ENCODE measurements around the gene ABHD6. TPM values are rescaled to one million over a fixed set of nuclear protein-coding genes. Genes with fewer than 3 reads are reported as not detected.
"Not testable (repeated sequence)": the region's sequence is repeated elsewhere in the genome, so short reads cannot be mapped to it uniquely, and the experiment has no call there.

ABHD6 gene
- total RNA-seq, 2 experiments from 2014 or later: 1.1 to 1.6 TPM

DNA sequence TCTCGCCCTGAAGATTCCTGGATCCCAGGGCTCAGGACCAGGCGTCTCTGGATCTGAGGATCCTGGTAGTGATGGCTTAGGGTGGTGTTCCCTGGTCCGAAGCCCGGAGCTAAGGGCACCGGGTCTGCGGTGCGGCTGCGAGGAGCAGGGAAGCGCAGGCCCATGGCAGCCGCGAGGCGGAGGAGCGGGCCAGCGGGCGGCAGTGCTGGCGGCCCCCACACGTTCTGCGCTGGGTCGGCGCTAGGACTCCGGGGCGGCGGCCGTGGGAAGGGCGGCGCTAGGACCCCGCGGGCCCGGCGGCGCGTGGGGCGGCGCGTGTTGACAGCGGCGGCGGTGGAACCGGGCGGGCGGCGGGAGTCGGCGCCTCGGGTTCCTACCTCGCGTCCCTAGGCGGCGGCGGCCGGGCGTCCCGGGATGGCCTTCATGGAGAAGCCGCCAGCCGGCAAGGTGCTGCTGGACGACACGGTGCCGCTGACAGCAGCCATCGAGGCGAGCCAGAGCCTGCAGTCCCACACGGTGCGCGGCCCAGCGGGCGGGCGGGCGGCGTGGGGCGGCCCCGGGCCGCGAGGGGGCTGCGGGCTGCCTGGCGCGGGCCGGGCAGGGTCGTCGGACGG lies 95.1 kb downstream of the ABHD6 start, which contains the start of gene PXK:
PXK (plus strand) TSS at position 318 of the 614 bp plus-strand sequence; CDS start at position 415, 97 bp downstream.
- H3K9me3 Mint-ChIP-seq: no peaks in the 10 kb centered on the region
- no peaks in the 10 kb centered on the region for H3K27me3 Mint-ChIP-seq (ENCODE audit: low read depth)
- H3K36me3 Mint-ChIP-seq (ENCODE audit: low read depth): peaks cover 12% of the 10 kb centered on the region
- peak; percentile 77 for DNase-seq
- peak within 1 kb of the TSS; percentile 91 for H3K27ac Mint-ChIP-seq
- peak within 1 kb of the TSS; percentile 100 for H3K4me3 Mint-ChIP-seq
- CTCF ChIA-PET: interaction anchor here (0.7 to 4.8 kb wide), 6 partner anchors 8 to 852 kb away, joined by 3 to 22 read pairs (median 4); partner anchors contain the start of genes HTD2, KCTD6 and RPP14
- intact Hi-C loops (cut with micrococcal nuclease): loop anchor here (1.0 to 2.0 kb wide), 7 partner anchors 14 to 200 kb away; partner anchors contain the start of genes HTD2, KCTD6 and RPP14
- peaks cover 28% of the 10 kb centered on the region for H3K4me1 Mint-ChIP-seq (ENCODE audit: low read depth)

- peak overlapping the region; percentile 100 for H3K4me3 Mint-ChIP-seq
- H3K4me1 Mint-ChIP-seq (ENCODE audit: low read depth): peaks cover 28% of the 10 kb centered on the region
- H3K9me3 Mint-ChIP-seq: no peaks in the 10 kb centered on the region
- H3K27ac Mint-ChIP-seq: peak overlapping the region; percentile 91
- intact Hi-C loops (cut with micrococcal nuclease): loop anchor here (1.0 to 2.0 kb wide), 6 partner anchors 13 to 199 kb away; partner anchors contain the start of gene PDHB
- DNase-seq: peak; percentile 45
- CTCF ChIA-PET: interaction anchor here (0.6 to 4.8 kb wide), 8 partner anchors 9 to 851 kb away, joined by 3 to 22 read pairs (median 4); partner anchors contain the start of genes HTD2 and RPP14
- peaks cover 12% of the 10 kb centered on the region for H3K36me3 Mint-ChIP-seq (ENCODE audit: low read depth)
- no peaks in the 10 kb centered on the region for H3K27me3 Mint-ChIP-seq (ENCODE audit: low read depth)
Measured at GRCh38 chr3:58333206-58334012, 95.8 kb downstream of the ABHD6 start.

DNA sequence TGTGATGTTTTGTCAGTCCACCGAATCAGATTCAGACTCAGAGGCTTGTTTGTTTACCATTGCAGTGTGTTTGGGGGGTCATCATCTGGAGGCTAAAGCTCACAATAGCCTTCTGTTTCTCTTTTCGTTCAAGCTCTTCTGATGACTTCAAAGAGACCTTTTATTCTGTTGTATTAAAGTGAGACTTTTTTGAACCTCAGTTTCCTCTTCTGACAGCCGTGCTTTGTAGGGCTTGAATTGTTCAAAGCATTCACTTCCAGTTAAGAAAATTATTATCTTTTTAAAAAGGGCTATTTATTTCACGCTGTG lies 96.4 kb downstream of the ABHD6 start:
- CTCF ChIA-PET: interaction anchor here (0.6 to 4.8 kb wide), 7 partner anchors 9 to 1960 kb away, joined by 4 to 22 read pairs (median 5); partner anchors contain the start of genes HTD2 and RPP14
- no peak for DNase-seq
- peaks cover 28% of the 10 kb centered on the region for H3K4me1 Mint-ChIP-seq (ENCODE audit: low read depth)
- no peaks in the 10 kb centered on the region for H3K9me3 Mint-ChIP-seq
- H3K4me3 Mint-ChIP-seq: peak overlapping the region; percentile 100
- H3K36me3 Mint-ChIP-seq (ENCODE audit: low read depth): peaks cover 14% of the 10 kb centered on the region
- intact Hi-C loops (cut with micrococcal nuclease): loop anchor here (2.0 kb wide), 2 partner anchors 13 to 99 kb away; partner anchors contain the start of gene PDHB
- peak overlapping the region; percentile 91 for H3K27ac Mint-ChIP-seq
- no peaks in the 10 kb centered on the region for H3K27me3 Mint-ChIP-seq (ENCODE audit: low read depth)

- no peaks in the 10 kb centered on the region for H3K9me3 Mint-ChIP-seq
- peaks cover 18% of the 10 kb centered on the region for H3K36me3 Mint-ChIP-seq (ENCODE audit: low read depth)
- H3K4me3 Mint-ChIP-seq: peak overlapping the region; percentile 100
- peak overlapping the region; percentile 91 for H3K27ac Mint-ChIP-seq
- intact Hi-C loops (cut with micrococcal nuclease): loop anchor here (2.0 kb wide), 2 partner anchors 14 to 98 kb away; partner anchors contain the start of gene PDHB
- DNase-seq: no peak
- peaks cover 28% of the 10 kb centered on the region for H3K4me1 Mint-ChIP-seq (ENCODE audit: low read depth)
- CTCF ChIA-PET: interaction anchor here (0.7 to 4.8 kb wide), 9 partner anchors 8 to 1960 kb away, joined by 4 to 22 read pairs (median 5); partner anchors contain the start of genes HTD2 and RPP14
- no peaks in the 10 kb centered on the region for H3K27me3 Mint-ChIP-seq (ENCODE audit: low read depth)
Measured at GRCh38 chr3:58334506-58334884, 96.9 kb downstream of the ABHD6 start.

DNA sequence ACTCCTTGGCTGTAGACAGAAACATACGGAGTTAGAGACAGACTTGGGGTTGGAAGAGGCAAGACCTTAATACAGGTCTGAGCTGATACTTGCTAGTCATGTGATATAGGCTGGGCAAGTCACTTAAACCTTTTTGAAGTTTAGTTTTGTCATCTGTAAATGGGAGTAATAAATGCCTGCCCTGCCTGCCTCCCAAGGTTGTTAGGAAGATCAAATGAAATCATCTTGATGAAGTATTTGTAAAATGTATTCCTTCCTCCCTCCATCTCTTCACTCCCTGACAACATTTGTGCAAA lies 98.0 kb downstream of the ABHD6 start:
- intact Hi-C loops (cut with micrococcal nuclease): loop anchor here (1.0 to 2.0 kb wide), 3 partner anchors 11 to 97 kb away; partner anchors contain the start of gene PDHB
- no peak for DNase-seq
- Mint-ChIP-seq H3K36me3 (ENCODE audit: low read depth) (peaks cover 19% of the 10 kb centered on the region), H3K4me3 (peak overlapping the region; percentile 62), H3K9me3 (no peaks in the 10 kb centered on the region), H3K27ac (peak overlapping the region; percentile 91), H3K4me1 (ENCODE audit: low read depth) (peaks cover 28% of the 10 kb centered on the region), H3K27me3 (ENCODE audit: low read depth) (no peaks in the 10 kb centered on the region)
- CTCF ChIA-PET: interaction anchor here (0.5 to 4.8 kb wide), 7 partner anchors 11 to 1739 kb away, joined by 3 to 22 read pairs (median 4); partner anchors contain the start of genes HTD2, KCTD6 and RPP14

GRCh38 chr3:58336135-58336882 lies 98.7 kb downstream of the ABHD6 start:
- intact Hi-C loops (cut with micrococcal nuclease): no loop called here
- Mint-ChIP-seq H3K27ac (no peak overlapping the region), H3K36me3 (ENCODE audit: low read depth) (peaks cover 23% of the 10 kb centered on the region), H3K4me3 (no peak overlapping the region), H3K9me3 (no peaks in the 10 kb centered on the region), H3K4me1 (ENCODE audit: low read depth) (peaks cover 28% of the 10 kb centered on the region), H3K27me3 (ENCODE audit: low read depth) (no peaks in the 10 kb centered on the region)
- CTCF ChIA-PET: interaction anchor here (0.5 to 4.8 kb wide), 10 partner anchors 11 to 1738 kb away, joined by 3 to 22 read pairs (median 4); partner anchors contain the start of genes HTD2, KCTD6 and RPP14
- no peak for DNase-seq

DNA sequence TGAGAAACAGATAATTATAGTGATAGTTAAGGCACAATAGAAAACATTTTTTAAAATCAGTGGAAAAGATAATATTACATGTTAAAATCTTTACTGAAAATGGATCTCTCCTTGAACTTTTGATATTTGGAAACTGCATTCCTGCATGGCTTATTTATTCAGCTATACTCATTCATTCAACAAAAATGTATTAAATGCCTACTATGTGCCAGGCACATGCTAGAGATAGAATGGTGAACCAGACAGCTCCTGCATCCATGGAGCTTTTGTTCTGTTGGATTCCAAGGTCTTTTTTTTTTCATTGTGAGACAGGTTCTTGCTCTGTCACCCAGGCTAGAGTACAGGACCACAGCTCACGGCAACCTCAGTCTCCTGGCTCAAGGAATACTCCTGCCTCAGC lies 99.6 kb downstream of the ABHD6 start:
- Mint-ChIP-seq H3K4me1 (ENCODE audit: low read depth) (peaks cover 28% of the 10 kb centered on the region), H3K4me3 (no peak overlapping the region), H3K27ac (no peak overlapping the region), H3K36me3 (ENCODE audit: low read depth) (peaks cover 23% of the 10 kb centered on the region), H3K27me3 (ENCODE audit: low read depth) (no peaks in the 10 kb centered on the region), H3K9me3 (no peaks in the 10 kb centered on the region)
- CTCF ChIA-PET: interaction anchor here (0.7 to 2.5 kb wide), 6 partner anchors 10 to 220 kb away, joined by 3 to 19 read pairs (median 4); no protein-coding TSS in a partner anchor
- no peak for DNase-seq
- intact Hi-C loops (cut with micrococcal nuclease): no loop called here

GRCh38 chr3:58339146-58339545 lies 101.6 kb downstream of the ABHD6 start:
- H3K27ac Mint-ChIP-seq; DNase-seq; H3K9me3 Mint-ChIP-seq; H3K27me3 Mint-ChIP-seq (ENCODE audit: low read depth); H3K4me3 Mint-ChIP-seq; intact Hi-C loops (cut with micrococcal nuclease): not testable (repeated sequence)
- CTCF ChIA-PET: interaction anchor here (1.7 kb wide), 1 partner anchor 10 kb away, joined by 4 read pairs; no protein-coding TSS in a partner anchor
- Mint-ChIP-seq H3K4me1 (ENCODE audit: low read depth) (peaks cover 21% of the 10 kb centered on the region), H3K36me3 (ENCODE audit: low read depth) (peaks cover 23% of the 10 kb centered on the region)

GRCh38 chr3:58340594-58341244 lies 103.1 kb downstream of the ABHD6 start:
- CTCF ChIA-PET: interaction anchor here (0.7 kb wide), 1 partner anchor 23 kb away, joined by 6 read pairs; no protein-coding TSS in a partner anchor
- Mint-ChIP-seq H3K27me3 (ENCODE audit: low read depth) (no peaks in the 10 kb centered on the region), H3K9me3 (no peaks in the 10 kb centered on the region), H3K4me1 (ENCODE audit: low read depth) (peaks cover 9% of the 10 kb centered on the region), H3K36me3 (ENCODE audit: low read depth) (peaks cover 20% of the 10 kb centered on the region), H3K27ac (no peak overlapping the region), H3K4me3 (no peak overlapping the region)
- DNase-seq: no peak
- intact Hi-C loops (cut with micrococcal nuclease): no loop called here

- peaks cover 15% of the 10 kb centered on the region for H3K36me3 Mint-ChIP-seq (ENCODE audit: low read depth)
- intact Hi-C loops (cut with micrococcal nuclease): no loop called here
- H3K27ac Mint-ChIP-seq: no peak overlapping the region
- H3K9me3 Mint-ChIP-seq: no peaks in the 10 kb centered on the region
- H3K4me1 Mint-ChIP-seq (ENCODE audit: low read depth): peaks cover 10% of the 10 kb centered on the region
- no peak overlapping the region for H3K4me3 Mint-ChIP-seq
- no peaks in the 10 kb centered on the region for H3K27me3 Mint-ChIP-seq (ENCODE audit: low read depth)
- DNase-seq: no peak
- CTCF ChIA-PET: no interaction called here
Measured at GRCh38 chr3:58341376-58341775, 103.8 kb downstream of the ABHD6 start.

GRCh38 chr3:58342676-58343075 lies 105.1 kb downstream of the ABHD6 start:
- H3K27ac Mint-ChIP-seq: no peak overlapping the region
- no peak for DNase-seq

More at GRCh38 chr3:58342676-58343075, 105.1 kb downstream of the ABHD6 start:
- no peak overlapping the region for H3K4me3 Mint-ChIP-seq
- CTCF ChIA-PET: no interaction called here
- peaks cover 11% of the 10 kb centered on the region for H3K4me1 Mint-ChIP-seq (ENCODE audit: low read depth)
- intact Hi-C loops (cut with micrococcal nuclease): no loop called here
- peaks cover 12% of the 10 kb centered on the region for H3K36me3 Mint-ChIP-seq (ENCODE audit: low read depth)
- no peaks in the 10 kb centered on the region for H3K9me3 Mint-ChIP-seq
- no peaks in the 10 kb centered on the region for H3K27me3 Mint-ChIP-seq (ENCODE audit: low read depth)

All from activated naive CD4-positive, alpha-beta T cell treated with anti-CD3 and anti-CD28 coated beads for 36 hours (primary cell).